ENCODE data around the gene PAXIP1.

PAXIP1 gene

GRCh38 chr7:154928136-154929005 is 74.6 kb downstream of the PAXIP1 start (continued):
- TF ChIP-seq PATZ1 (tag by site-specific recombination; IDR thresholded peaks at IDR 0.05) (no peak), ZNF398 (tag by site-specific recombination; IDR thresholded peaks at IDR 0.05) (peak; percentile 71), OSR2 (tag by site-specific recombination; IDR thresholded peaks at IDR 0.05) (peak; percentile 86), PRDM1 (tag by site-specific recombination; IDR thresholded peaks at IDR 0.05) (peak; percentile 96), ZNF654 (tag by site-specific recombination; IDR thresholded peaks at IDR 0.05; ENCODE audit: low read depth) (0 out of 2 replicates have a peak, but pooled peaks have one; percentile 3), ZBTB20 (tag by site-specific recombination; IDR thresholded peaks at IDR 0.05) (peak; percentile 99), ZFP3 (tag by site-specific recombination; IDR thresholded peaks at IDR 0.05; ENCODE audit: low read depth) (no peak), YY1 (tag by site-specific recombination; IDR thresholded peaks at IDR 0.05) (no peak), ZBTB17 (tag by site-specific recombination; IDR thresholded peaks at IDR 0.05) (peak; percentile 97), ZNF501 (tag by site-specific recombination; IDR thresholded peaks at IDR 0.05) (no peak), ZSCAN23 (tag by site-specific recombination; IDR thresholded peaks at IDR 0.05) (no peak), ZNF335 (tag by site-specific recombination; conservative IDR thresholded peaks at IDR 0.05) (peak; percentile 91), ZNF623 (tag by site-specific recombination; IDR thresholded peaks at IDR 0.05) (no peak), ZNF214 (tag by site-specific recombination; IDR thresholded peaks at IDR 0.05; ENCODE audit: borderline replicate concordance) (no peak), ZBTB7A (tag by site-specific recombination; IDR thresholded peaks at IDR 0.05; ENCODE audit: low read depth) (no peak), PRDM6 (tag by site-specific recombination; IDR thresholded peaks at IDR 0.05) (peak; percentile 52; the same call in 1 of the 2 replicates), ZNF596 (tag by site-specific recombination; IDR thresholded peaks at IDR 0.05) (no peak), ZSCAN4 (tag by site-specific recombination; IDR thresholded peaks at IDR 0.05) (no peak), ZNF600 (tag by site-specific recombination; IDR thresholded peaks at IDR 0.05) (peak; percentile 85; the same call in 1 of the 2 replicates), SP7 (tag by site-specific recombination; IDR thresholded peaks at IDR 0.05) (0 out of 2 replicates have a peak, but pooled peaks have one; percentile 53), ZNF121 (tag by site-specific recombination; IDR thresholded peaks at IDR 0.05) (no peak), IKZF3 (tag by site-specific recombination; IDR thresholded peaks at IDR 0.05) (peak; percentile 67), ZNF362 (tag by site-specific recombination; IDR thresholded peaks at IDR 0.05) (no peak), SP2 (tag by site-specific recombination; IDR thresholded peaks at IDR 0.05) (peak; percentile 66), ZNF549 (tag by site-specific recombination; IDR thresholded peaks at IDR 0.05) (no peak), MYNN (tag by site-specific recombination; IDR thresholded peaks at IDR 0.05; ENCODE audit: borderline replicate concordance) (no peak), ZNF341 (tag by site-specific recombination; IDR thresholded peaks at IDR 0.05; ENCODE audit: low read depth) (peak; percentile 72), ZNF184 (tag by site-specific recombination; IDR thresholded peaks at IDR 0.05) (0 out of 2 replicates have a peak, but pooled peaks have one; percentile 22), GLIS2 (tag by site-specific recombination; IDR thresholded peaks at IDR 0.05) (peak; percentile 72), ZNF366 (tag by site-specific recombination; conservative IDR thresholded peaks at IDR 0.05) (peak; percentile 48), GLIS1 (tag by site-specific recombination; IDR thresholded peaks at IDR 0.05) (peak; percentile 79), ZNF169 (tag by site-specific recombination; IDR thresholded peaks at IDR 0.05) (no peak)
